Lung microvascular endothelial cell (primary cell): ENCODE measurements around the gene BLM. TPM values are rescaled to one million over a fixed set of nuclear protein-coding genes. Genes with fewer than 3 reads are reported as not detected.
"Not testable (repeated sequence)": the region's sequence is repeated elsewhere in the genome, so short reads cannot be mapped to it uniquely, and the experiment has no call there.

Experiments used
- DNase-seq, 2 donors: peaks; one replicate each; pipeline versions ENCODE4 v3.0.0 to v3.0.0-alpha.2; 2010; ENCODE audit warnings: low read depth in 2 of 2
- total RNA-seq: library from RNA; depleted of rRNA; stranded (reverse); fragments of >200 nt; gene quantifications from 2 replicates; pipeline ENCODE4 v1.2.1, GENCODE V29; 2014

BLM gene
- total RNA-seq: 1.6 and 3.3 TPM in 2 replicates

- DNase-seq: peak; percentile 98
Measured at GRCh38 chr15:90716976-90717821, at the start of gene BLM. TSS of gene BLM (plus strand) at chr15:90717346. CDS start at chr15:90747393, 30,047 bp downstream.

- DNase-seq: not testable (repeated sequence)
Measured at GRCh38 chr15:90667755-90668345, 49.3 kb upstream of the BLM start.

- not testable (repeated sequence) for DNase-seq
Measured at GRCh38 chr15:90670631-90671030, 46.5 kb upstream of the BLM start.

GRCh38 chr15:90671216-90671615, 45.9 kb upstream of the BLM start:
- no peak for DNase-seq

GRCh38 chr15:90673357-90673756, 43.8 kb upstream of the BLM start:
- DNase-seq: not testable (repeated sequence)

GRCh38 chr15:90674476-90674875, 42.7 kb upstream of the BLM start:
- DNase-seq: no peak

- no peak for DNase-seq
Measured at GRCh38 chr15:90675464-90675863, 41.7 kb upstream of the BLM start.

GRCh38 chr15:90677807-90678790, 39.0 kb upstream of the BLM start:
- peak in 1 of 2 donors; percentile 33 for DNase-seq

GRCh38 chr15:90679959-90680358, 37.2 kb upstream of the BLM start:
- DNase-seq: no peak

GRCh38 chr15:90680371-90680935, 36.7 kb upstream of the BLM start:
- peak in 1 of 2 donors; percentile 56 for DNase-seq

- no peak for DNase-seq
Measured at GRCh38 chr15:90681056-90681455, 36.1 kb upstream of the BLM start.

- peak in 1 of 2 donors; percentile 84 for DNase-seq
Measured at GRCh38 chr15:90681480-90681879, 35.7 kb upstream of the BLM start.

- DNase-seq: no peak
Measured at GRCh38 chr15:90683371-90683770, 33.8 kb upstream of the BLM start.

GRCh38 chr15:90683876-90684275, 33.3 kb upstream of the BLM start:
- no peak for DNase-seq

- no peak for DNase-seq
Measured at GRCh38 chr15:90684281-90684680, 32.9 kb upstream of the BLM start.

- DNase-seq: no peak
Measured at GRCh38 chr15:90685591-90686434, 31.3 kb upstream of the BLM start.

GRCh38 chr15:90686435-90687218, 30.5 kb upstream of the BLM start:
- DNase-seq: peak in 1 of 2 donors; percentile 20

- DNase-seq: not testable (repeated sequence)
Measured at GRCh38 chr15:90689326-90689961, 27.7 kb upstream of the BLM start.

- no peak for DNase-seq
Measured at GRCh38 chr15:90690585-90690984, 26.6 kb upstream of the BLM start.
